ENCODE results near the gene RAD1.

DNA sequence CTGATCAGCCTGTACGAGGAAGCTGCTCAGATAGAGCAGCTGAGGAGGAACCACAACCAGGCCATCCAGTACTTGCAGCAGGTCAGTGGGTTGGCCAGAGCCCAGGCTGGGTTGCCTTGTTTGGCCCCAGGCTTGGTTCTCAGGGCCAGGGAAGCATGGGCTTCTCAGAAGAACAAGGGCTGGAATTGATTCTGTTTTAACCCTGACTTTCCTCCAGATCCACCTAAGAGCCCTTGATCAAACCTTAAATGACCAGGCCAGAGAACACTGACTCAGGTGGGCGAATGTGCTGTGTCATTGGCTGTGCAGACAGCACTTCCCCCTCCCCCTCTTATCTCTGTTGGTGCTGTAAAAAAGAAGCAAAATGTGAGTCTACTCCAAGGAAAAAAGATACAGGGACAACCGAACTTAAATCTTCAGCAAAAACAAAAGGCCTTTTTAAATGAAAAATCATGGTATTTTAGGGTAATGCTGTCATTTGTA, 48.3 kb downstream of the RAD1 start:
- TF ChIP-seq EGR1 (IDR thresholded peaks at IDR 0.05; ENCODE audit: low read depth) (no peak), SIN3A (IDR thresholded peaks at IDR 0.05; ENCODE audit: low read depth) (no peak), ZNF274 (IDR thresholded peaks at IDR 0.05; ENCODE audit: low read depth, low read length) (no peak), EZH2phosphoT487 (IDR thresholded peaks at IDR 0.05; ENCODE audit: borderline replicate concordance) (no peak), EZH2 (IDR thresholded peaks at IDR 0.05) (no peak), REST (IDR thresholded peaks at IDR 0.05; ENCODE audit: low read depth) (no peak), MAX (IDR thresholded peaks at IDR 0.05) (no peak), YY1 (IDR thresholded peaks at IDR 0.05; ENCODE audit: extremely low read depth, insufficient replicate concordance, low read depth, low read length) (no peak), JUND (IDR thresholded peaks at IDR 0.05) (no peak), ELF1 (IDR thresholded peaks at IDR 0.05; ENCODE audit: borderline replicate concordance, low read depth) (no peak), POLR2A (IDR thresholded peaks at IDR 0.05; ENCODE audit: borderline replicate concordance, extremely low read depth, insufficient read depth, insufficient read length) (no peak), POLR2AphosphoS5 (IDR thresholded peaks at IDR 0.05; ENCODE audit: low read depth, low read length) (no peak), CEBPB (IDR thresholded peaks at IDR 0.05; ENCODE audit: low read depth) (no peak)
- TF ChIP-seq, protein P1, sequence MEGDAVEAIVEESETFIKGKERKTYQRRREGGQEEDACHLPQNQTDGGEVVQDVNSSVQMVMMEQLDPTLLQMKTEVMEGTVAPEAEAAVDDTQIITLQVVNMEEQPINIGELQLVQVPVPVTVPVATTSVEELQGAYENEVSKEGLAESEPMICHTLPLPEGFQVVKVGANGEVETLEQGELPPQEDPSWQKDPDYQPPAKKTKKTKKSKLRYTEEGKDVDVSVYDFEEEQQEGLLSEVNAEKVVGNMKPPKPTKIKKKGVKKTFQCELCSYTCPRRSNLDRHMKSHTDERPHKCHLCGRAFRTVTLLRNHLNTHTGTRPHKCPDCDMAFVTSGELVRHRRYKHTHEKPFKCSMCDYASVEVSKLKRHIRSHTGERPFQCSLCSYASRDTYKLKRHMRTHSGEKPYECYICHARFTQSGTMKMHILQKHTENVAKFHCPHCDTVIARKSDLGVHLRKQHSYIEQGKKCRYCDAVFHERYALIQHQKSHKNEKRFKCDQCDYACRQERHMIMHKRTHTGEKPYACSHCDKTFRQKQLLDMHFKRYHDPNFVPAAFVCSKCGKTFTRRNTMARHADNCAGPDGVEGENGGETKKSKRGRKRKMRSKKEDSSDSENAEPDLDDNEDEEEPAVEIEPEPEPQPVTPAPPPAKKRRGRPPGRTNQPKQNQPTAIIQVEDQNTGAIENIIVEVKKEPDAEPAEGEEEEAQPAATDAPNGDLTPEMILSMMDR (IDR thresholded peaks at IDR 0.05 in 2 of 3, conservative IDR thresholded peaks at IDR 0.05 in 1 of 3; ENCODE audit: borderline replicate concordance in 1 of 3, insufficient read depth in 1 of 3, low read depth in 2 of 3, low read length in 2 of 3), result no peak

Measured in HCT116 (cell line).